Right lobe of liver (tissue), 4 donors: Measurements from ENCODE around the gene NCKAP1.

Experiments used
- CTCF ChIP-seq, 4 donors: fragments of 200-600 bp in 3 of 4; fragments of 450-650 bp in 1 of 4; IDR thresholded peaks; one replicate each; pipeline versions ENCODE4 v1.5.1 to v1.8.0; 2016 to 2022; ENCODE audit warnings: antibody characterized with exemption in 4 of 4, mild to moderate bottlenecking in 2 of 4
- POLR2A ChIP-seq: fragments of 450-650 bp; IDR thresholded peaks from one replicate; pipeline ENCODE4 v1.6.1; 2017; ENCODE audit warnings: antibody characterized with exemption, mild to moderate bottlenecking
- donor health status: DM: no; HTN: no; CAD: no.
- donor health status: DM: no; HTN: no; CAD: no.
- donor health status: DM: no; HTN: yes; CAD: no.

DNA sequence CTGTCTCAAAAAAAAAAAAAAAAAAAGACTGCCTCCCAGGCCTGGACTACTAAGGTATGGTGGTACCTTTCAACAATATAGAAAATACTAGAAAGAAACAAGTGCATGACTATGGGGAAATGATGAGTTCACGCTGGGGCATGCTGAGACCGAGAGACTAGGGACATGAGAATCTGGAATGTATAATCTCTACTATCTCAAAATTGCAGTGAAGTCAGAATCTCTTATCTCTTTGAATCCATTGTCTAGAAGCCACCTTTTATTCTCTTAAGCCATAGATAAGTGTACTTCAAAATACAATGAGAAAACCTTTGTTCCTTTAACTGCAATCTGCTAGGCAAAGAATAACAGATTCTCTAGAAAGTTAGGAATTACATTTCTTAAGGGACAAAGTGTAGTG is 177.4 kb downstream of the NCKAP1 start:
- TF ChIP-seq POLR2A: no peak
- TF ChIP-seq CTCF (IDR thresholded peaks at IDR 0.05): no peak
